Brain microvascular endothelial cell (primary cell): Measurements from ENCODE around the gene TIE1.

Experiments
- DNase-seq: peaks from one replicate; pipeline ENCODE4 v3.0.0-alpha.2; 2020
- H3K27ac ChIP-seq: fragments of 250-450 bp; sonication (Bioruptor Pico); 2 replicates; pipeline ENCODE4 v1.5.1; 2020; ENCODE audit warnings: mild to moderate bottlenecking, moderate library complexity
- H3K27me3 ChIP-seq: fragments of 250-450 bp; sonication (Bioruptor Pico); replicated peaks from 2 replicates; pipeline ENCODE4 v1.5.1; 2020; ENCODE audit warnings: mild to moderate bottlenecking
- H3K36me3 ChIP-seq: fragments of 250-450 bp; sonication (Bioruptor Pico); replicated peaks from 2 replicates; pipeline ENCODE4 v1.5.1; 2020; ENCODE audit warnings: mild to moderate bottlenecking
- H3K4me3 ChIP-seq: 2 replicates; pipeline ENCODE4 v1.5.1; 2011; ENCODE audit warnings: low read depth, mild to moderate bottlenecking, control low read depth, low read length, moderate library complexity
- in situ Hi-C: cut with HindIII; loops from 2 replicates; pipeline ENCODE4 v1.10.0; 2017; ENCODE audit warnings: low sequenced_read_pairs, low pct_ligation_motif_present
- TF ChIP-seq, protein P1 (sequence below): IDR thresholded peaks from 2 replicates; pipeline ENCODE4 v1.5.1; 2011; ENCODE audit warnings: low read depth, mild to moderate bottlenecking, moderate library complexity, low read length, control low read depth, inconsistent platforms; ENCODE audit errors: missing control alignments

The TIE1 gene

DNA sequence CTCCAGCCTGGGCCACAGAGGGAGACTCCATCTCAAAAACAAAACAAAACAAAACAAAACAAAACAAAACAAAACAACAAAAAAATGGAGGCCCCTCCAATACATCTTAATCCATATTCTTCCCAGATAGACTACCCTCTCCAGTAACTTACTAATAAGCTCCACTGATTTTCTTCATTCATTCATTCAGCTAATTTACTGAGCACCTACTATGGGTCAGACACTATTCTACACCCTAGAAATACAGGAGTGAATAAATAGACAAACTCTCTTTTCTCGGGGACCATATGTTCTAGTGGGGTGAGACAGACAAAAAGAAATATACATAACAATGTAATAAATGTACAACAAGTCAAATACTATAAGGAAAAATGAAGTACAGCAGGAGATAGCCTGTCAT, 50.2 kb downstream of the TIE1 start:
- no peak overlapping the region for H3K27ac ChIP-seq
- H3K36me3 ChIP-seq = no peaks in the 10 kb centered on the region
- in situ Hi-C loops = no loop called here
- H3K27me3 ChIP-seq = no peaks in the 10 kb centered on the region
- H3K4me3 ChIP-seq = no peak overlapping the region
- DNase-seq = no peak
- TF ChIP-seq, protein P1, sequence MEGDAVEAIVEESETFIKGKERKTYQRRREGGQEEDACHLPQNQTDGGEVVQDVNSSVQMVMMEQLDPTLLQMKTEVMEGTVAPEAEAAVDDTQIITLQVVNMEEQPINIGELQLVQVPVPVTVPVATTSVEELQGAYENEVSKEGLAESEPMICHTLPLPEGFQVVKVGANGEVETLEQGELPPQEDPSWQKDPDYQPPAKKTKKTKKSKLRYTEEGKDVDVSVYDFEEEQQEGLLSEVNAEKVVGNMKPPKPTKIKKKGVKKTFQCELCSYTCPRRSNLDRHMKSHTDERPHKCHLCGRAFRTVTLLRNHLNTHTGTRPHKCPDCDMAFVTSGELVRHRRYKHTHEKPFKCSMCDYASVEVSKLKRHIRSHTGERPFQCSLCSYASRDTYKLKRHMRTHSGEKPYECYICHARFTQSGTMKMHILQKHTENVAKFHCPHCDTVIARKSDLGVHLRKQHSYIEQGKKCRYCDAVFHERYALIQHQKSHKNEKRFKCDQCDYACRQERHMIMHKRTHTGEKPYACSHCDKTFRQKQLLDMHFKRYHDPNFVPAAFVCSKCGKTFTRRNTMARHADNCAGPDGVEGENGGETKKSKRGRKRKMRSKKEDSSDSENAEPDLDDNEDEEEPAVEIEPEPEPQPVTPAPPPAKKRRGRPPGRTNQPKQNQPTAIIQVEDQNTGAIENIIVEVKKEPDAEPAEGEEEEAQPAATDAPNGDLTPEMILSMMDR = no peak

GRCh38 chr1:43351421-43352350, 50.9 kb downstream of the TIE1 start:
- Histone ChIP-seq H3K4me3 (no peak overlapping the region), H3K36me3 (no peaks in the 10 kb centered on the region), H3K27me3 (no peaks in the 10 kb centered on the region), H3K27ac (no peak overlapping the region)
- TF ChIP-seq, protein P1 = no peak
- no peak for DNase-seq
- in situ Hi-C loops = no loop called here

DNA sequence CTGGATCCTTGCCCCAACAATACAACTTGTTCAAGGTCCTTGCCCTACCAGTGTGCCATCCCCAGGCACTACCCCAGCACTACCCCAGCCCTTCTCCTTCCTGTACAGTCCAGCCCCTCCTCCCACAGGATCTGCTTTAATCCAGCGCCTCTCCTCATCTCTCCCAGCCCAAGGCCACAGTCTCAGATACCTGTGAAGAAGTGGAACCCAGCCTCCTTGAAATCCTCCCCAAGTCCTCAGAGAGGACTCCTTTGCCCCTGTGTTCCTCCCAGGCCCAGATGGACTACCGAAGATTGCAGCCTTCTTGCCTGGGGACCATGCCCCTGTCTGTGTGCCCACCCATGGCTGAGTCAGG, 51.5 kb downstream of the TIE1 start:
- in situ Hi-C loops = no loop called here
- TF ChIP-seq, protein P1 = no peak
- Histone ChIP-seq H3K36me3 (no peaks in the 10 kb centered on the region), H3K4me3 (no peak overlapping the region), H3K27me3 (no peaks in the 10 kb centered on the region), H3K27ac (no peak overlapping the region)
- DNase-seq = no peak

DNA sequence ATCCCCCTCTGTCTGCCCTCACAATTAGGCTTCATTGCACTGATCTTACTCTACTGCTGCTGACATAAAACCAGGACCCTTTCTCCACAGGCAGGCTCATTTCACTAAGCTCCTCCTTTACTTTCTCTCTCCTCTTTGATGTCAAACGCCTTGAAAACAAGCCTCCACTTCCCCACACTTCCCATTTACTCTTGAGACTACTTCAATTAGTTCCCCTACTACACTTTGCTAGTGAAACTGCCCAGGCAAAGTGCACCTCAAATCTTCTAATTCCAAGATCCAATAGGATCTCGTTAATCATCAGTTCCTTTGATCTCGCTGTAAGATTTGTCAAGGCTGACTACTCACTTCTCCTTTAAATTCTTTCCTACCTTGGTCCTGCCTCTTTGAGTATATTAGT, 52.1 kb downstream of the TIE1 start:
- TF ChIP-seq, protein P1 = no peak
- H3K4me3 ChIP-seq = no peak overlapping the region
- DNase-seq = no peak
- in situ Hi-C loops = no loop called here
- H3K36me3 ChIP-seq = no peaks in the 10 kb centered on the region
- no peak overlapping the region for H3K27ac ChIP-seq
- H3K27me3 ChIP-seq = no peaks in the 10 kb centered on the region

DNA sequence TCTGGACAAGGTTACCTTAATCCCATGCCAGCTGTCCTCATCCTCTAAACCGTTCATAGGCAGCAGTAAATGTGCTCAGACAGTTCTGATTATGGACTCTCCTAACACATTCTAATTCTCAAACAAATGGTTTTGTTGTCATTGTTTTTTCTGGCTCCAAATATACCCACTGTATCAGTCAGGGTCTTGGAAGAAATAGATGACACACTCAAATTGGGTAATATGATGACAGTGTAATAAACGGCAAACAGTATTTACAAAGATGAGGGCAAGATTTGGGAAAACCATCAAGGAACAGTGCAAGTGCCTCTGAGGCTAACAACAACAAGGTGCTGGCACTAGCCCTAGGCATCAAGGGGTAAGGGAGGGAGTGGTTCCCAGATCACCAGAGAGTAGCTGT, 53.7 kb downstream of the TIE1 start:
- TF ChIP-seq, protein P1 = no peak
- no peak for DNase-seq
- H3K27ac ChIP-seq = no peak overlapping the region
- no peak overlapping the region for H3K4me3 ChIP-seq
- no peaks in the 10 kb centered on the region for H3K36me3 ChIP-seq
- in situ Hi-C loops = no loop called here
- H3K27me3 ChIP-seq = no peaks in the 10 kb centered on the region

DNA sequence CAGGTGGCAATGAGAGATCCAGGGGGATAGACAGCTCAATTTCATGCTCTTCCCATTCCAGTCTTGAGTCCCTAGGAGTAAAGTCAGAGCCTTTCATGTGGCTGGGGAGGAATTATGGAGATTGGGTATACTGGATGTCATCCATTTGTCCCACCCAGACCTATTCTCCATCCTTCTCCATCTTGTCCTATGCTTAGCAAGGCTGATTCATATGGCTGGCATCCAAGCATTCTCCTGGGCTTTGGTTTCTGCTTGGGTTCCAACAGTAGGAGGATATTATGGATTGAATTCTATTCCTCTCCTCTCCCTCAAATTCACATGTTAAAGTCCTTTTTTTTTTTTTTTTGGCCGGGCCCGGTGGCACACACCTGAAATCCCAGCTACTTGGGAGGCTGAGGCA, 54.2 kb downstream of the TIE1 start:
- in situ Hi-C loops = no loop called here
- no peaks in the 10 kb centered on the region for H3K36me3 ChIP-seq
- no peak overlapping the region for H3K4me3 ChIP-seq
- no peak overlapping the region for H3K27ac ChIP-seq
- TF ChIP-seq, protein P1 = no peak
- no peaks in the 10 kb centered on the region for H3K27me3 ChIP-seq
- no peak for DNase-seq
